ENCODE data around the gene GRWD1. TPM values are rescaled to one million over a fixed set of nuclear protein-coding genes. Genes with fewer than 3 reads are reported as not detected.
"Not testable (repeated sequence)": the region's sequence is repeated elsewhere in the genome, so short reads cannot be mapped to it uniquely, and the experiment has no call there.

GRWD1 gene
- total RNA-seq, 1 donor from 2014 or later: 17.5 TPM

DNA sequence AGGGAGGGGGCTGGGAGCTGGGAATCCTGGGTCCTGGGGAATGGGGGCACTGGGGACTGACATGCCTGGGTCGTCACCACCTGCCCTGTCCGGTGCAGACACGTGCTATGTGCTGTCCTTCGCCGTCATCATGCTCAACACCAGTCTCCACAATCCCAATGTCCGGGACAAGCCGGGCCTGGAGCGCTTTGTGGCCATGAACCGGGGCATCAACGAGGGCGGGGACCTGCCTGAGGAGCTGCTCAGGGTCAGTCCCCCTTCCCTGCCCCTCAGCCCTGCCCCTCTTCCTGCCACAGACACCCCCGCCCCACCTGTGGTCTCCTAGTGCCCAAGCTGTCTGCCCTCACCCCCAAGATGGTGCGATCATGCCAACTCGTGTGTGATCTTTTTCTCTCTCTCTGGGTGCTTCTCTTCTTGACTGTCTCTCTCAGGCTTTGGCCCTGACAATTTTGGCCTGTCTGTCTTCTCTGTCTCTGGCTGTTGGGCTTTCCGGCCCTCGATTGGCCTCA lies 28.4 kb downstream of the GRWD1 start:
- intact Hi-C loops (cut with DNase I): no loop called here
- DNase-seq (ENCODE audit: low spot score): no peak

DNA sequence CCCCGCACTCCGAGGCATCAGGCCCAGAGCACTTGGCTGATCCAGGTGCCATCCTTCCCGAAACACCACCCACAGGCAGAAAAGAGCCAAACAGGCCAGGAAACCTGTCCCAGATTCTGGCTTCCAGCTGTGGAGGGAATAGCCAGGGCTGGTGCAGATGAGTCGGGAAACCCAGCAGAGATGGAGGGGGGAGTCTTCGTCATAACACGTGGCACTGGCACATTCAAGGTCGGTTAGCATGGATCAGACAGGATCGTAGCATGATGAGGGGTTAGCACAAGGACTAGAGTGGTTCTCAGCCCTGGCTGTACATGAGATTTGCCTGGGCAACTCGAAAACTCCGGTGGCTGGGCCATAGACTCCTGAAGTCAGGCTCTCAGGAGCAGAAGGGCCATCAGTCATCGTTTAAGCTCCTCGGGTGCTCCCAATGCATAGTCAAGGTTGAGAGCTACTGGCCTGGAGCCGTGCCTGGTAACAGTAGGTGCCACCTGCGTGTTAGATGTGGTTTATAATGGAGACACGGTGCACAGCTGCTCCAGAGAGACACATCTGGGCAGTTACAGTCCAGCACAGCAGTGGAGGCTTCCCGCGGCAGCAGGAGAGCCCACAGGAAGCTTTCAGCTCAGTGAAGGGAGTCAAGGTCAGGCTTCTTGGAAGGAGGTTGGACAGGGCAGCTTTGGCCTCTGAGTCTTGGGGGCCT lies 29.7 kb downstream of the GRWD1 start:
- no peak for DNase-seq (ENCODE audit: low spot score)
- intact Hi-C loops (cut with DNase I): no loop called here

DNA sequence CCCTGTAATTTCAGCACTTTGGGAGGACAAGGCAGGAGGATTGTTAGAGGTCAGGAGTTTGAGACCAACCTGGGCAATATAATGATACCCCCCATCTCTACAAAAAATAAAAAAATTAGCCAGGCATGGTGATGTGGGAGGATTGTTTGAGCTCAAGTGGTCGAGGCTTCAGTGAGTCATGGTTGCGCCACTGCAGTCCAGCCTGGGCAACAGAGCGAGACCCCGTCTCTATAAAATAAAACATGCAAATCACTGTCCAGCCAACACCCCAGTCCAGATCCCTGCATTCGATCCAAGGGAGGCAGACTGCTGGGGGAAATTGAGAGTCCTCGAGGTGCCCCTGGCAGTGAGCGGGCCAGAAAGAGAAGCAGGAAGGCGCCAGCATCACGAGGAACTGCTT lies 30.4 kb downstream of the GRWD1 start:
- intact Hi-C loops (cut with DNase I): no loop called here
- DNase-seq (ENCODE audit: low spot score): no peak

DNA sequence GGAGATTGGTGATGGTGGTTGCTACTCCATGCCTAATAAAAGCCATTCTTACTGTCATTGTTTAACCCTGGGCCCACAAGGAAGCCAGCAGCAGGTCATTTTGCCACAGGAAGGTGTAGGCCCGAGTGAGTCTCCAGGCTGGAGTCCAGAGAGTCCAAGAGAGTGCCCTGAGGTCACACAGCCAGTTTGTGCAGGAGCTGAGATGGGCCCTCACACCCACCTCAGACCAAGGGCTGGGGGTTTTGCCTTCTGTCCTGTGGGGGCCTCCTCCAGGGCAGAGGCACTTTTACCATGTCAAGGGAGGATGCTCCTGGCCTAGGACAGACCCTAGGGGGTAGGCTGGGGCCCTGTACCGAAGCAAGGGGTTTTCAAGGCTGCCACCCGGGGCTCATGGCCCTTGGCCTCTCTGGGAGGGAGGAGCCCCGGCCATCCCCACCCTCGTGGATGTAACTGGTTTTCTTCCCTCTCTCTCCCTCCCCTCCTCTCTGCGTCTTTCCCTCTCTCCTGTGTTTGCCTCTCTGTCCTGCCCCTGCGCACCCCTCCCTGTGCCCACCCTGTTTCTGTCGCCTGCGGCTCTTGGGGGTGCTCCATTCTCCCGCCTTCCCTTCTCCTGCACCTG lies 31.4 kb downstream of the GRWD1 start:
- no peak for DNase-seq (ENCODE audit: low spot score)
- intact Hi-C loops (cut with DNase I): no loop called here

DNA sequence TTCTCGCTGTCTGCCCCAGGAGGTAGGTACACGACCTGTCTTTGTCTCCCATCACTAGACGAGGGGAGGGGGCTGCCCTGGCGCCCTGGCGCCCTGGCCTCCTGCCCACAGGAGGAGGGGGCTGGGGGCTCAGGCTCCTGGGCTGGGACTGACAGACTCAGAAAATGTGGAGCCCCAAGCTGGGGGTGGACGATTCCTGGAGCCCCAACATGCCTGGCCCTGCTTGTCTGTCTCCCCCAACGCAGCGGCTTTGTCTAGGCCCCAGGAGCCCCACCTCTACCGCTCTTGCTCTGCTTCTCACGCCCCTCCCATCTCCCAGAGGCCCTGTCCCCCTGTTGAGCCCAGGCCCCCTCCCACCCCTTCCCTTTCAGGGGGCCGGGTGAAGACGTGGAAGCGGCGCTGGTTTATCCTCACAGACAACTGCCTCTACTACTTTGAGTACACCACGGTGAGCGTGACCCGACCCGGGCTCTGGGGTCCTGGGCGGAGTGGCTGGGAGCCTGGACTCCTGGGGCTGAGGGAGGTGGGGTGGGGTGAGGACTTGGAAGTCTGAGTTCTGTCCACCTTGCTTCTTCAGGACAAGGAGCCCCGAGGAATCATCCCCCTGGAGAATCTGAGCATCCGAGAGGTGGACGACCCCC lies 32.0 kb downstream of the GRWD1 start:
- DNase-seq (ENCODE audit: low spot score): no peak
- intact Hi-C loops (cut with DNase I): no loop called here

DNA sequence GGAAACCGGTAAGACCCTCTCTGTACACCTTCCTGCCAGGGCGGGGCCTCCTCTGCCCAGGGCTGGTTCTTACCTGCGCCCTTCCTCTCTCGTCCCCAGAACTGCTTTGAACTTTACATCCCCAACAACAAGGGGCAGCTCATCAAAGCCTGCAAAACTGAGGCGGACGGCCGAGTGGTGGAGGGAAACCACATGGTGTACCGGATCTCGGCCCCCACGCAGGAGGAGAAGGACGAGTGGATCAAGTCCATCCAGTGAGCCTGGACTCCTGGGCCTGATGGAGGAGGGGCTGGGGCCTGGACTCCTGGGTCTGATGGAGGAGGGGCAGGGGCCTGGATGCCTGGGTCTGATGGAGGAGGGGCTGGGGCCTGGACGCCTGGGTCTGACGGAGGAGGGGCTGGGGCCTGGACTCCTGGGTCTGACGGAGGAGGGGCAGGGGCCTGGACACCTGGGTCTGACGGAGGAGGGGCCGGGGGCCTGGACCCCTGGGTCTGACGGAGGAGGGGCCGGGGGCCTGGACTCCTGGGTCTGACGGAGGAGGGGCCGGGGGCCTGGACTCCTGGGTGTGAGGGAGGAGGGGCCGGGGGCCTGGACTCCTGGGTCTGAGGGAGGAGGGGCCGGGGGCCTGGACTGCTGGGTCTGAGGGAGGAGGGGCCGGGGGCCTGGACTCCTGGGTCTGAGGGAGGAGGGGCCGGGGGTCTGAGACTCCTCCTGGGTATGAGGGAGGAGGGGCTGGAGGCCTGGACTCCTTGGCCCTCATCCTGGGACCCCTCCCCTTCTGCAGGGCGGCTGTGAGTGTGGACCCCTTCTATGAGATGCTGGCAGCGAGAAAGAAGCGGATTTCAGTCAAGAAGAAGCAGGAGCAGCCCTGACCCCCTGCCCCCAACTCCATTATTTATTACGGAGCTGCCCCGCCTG lies 32.8 kb downstream of the GRWD1 start:
- intact Hi-C loops (cut with DNase I): no loop called here

DNA sequence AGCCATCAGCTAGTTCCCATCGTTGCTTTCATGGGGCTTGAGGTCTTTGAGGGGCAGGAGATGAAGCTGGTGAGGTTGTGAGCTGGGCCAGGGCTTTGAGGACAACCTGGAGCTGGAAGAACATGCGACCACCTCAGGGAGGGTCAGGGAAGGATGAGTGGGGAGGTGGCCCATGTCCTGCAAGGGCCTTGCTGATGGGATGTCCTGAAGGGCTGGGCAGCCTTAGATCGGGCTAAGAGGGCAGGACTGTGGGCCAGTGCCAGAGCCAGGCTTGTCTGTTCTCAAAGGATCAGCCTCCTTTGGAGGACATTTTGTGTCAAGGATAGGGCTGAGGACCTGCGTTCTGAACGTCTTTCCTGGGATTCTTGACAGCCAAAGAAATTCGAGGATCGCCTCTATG lies 33.9 kb downstream of the GRWD1 start:
- intact Hi-C loops (cut with DNase I): no loop called here
- no peak for DNase-seq (ENCODE audit: low spot score)

More for the DNA sequence above, 32.8 kb downstream of the GRWD1 start:
- no peak for DNase-seq (ENCODE audit: low spot score)

DNA sequence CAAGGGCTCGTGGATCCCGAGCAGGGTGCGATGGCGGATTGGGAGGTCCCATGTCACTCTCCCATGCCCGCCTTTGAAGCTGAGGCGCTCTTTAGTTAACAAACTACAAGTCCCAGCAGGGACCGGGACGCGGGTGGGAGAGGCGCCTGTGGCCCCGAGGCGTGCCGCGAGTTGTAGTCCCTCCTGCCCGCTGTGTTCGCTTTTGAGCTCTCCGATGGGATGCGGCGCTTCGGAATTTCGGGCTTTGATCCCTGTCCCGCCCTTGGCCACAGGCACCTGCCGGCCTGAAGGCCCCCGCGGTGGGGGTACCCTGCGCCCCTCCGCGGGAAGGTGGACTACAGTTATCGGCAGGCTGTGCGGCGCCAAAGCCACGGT lies 34.4 kb downstream of the GRWD1 start:
- intact Hi-C loops (cut with DNase I): no loop called here
- DNase-seq (ENCODE audit: low spot score): peak; percentile 80

DNA sequence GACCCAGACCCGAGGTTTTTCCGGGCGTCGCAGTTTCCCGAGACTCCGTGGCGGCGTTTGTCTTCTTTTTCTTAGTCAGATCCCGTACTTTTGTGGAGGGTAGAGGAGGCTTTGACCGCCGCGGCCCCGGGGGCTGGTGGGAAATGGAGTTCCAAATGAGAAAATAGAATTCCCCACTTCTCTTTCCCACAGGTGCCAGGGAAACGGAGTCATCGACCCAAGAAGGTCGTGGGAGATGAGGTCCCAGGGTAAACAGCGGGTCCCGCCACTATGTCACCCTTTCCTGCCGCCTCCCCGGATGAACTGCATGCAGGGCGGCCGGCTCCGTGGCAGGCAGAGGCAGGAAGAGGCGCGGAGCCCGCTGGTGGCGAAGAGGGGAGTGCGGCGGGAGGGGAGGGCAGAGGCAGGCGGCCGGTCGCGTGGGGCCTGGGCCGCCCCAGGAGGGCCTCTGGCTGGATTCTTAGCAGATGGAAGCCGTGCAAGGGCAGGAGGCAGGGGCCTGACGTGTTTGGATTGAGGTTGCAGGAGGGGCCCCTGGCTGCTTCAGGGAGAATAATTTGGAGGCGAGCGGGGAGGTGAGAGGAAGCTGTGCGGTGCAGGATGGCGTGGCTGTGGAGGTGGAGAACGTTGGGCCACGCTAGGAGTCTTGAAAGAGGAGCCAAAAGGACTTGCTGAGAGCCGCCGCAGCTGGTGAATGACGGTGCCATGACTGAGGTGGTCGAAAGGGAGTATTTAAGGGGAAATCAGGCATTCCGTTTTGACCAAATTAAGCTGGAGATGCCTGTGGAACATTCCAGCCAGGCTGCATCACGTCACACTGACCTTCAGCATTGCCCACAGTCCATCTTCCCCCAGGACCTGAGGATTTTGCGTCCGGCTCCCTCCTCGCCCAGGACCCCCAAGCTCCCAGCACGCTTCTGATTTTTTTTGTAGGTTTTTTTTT lies 35.0 kb downstream of the GRWD1 start:
- intact Hi-C loops (cut with DNase I): no loop called here

DNA sequence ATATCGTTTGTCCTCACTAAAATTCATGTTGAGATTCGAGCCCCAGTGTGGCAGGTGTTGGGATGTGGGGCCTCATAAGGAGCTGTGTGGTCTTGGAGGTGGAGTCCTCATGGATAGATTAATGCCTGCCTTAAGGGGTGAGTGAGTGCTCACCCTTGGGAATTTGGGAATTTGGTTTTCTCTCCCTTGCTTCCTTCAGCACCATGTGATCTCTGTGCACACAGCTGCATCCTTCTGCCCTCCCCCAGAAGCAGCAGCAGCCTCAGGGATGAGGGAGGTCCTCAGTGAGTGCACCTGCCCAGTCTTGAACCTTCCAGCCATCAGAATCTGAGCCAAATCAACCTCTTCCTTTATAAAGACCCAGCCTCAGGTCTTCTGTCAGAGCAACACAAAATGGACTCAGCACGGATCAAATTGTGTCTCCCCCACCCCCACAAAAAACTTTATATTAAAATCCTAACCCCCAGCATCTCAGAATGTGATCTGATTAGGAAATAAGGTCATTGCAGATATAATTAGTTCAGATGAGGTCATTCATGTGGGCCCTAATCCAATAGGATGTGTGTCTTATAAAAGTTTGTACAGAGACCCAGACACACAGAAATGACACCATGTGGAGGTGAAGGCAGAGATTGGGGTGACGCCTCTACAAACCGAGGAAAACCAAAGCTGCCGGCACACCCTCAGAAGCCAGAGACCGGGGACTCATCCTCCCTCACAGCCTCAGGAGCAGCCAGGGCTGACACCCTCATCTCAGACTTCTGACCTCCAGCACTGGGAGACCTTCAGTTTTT lies 36.3 kb downstream of the GRWD1 start:
- intact Hi-C loops (cut with DNase I): no loop called here
- no peak for DNase-seq (ENCODE audit: low spot score)

More for the DNA sequence above, 35.0 kb downstream of the GRWD1 start:
- DNase-seq (ENCODE audit: low spot score): no peak

DNA sequence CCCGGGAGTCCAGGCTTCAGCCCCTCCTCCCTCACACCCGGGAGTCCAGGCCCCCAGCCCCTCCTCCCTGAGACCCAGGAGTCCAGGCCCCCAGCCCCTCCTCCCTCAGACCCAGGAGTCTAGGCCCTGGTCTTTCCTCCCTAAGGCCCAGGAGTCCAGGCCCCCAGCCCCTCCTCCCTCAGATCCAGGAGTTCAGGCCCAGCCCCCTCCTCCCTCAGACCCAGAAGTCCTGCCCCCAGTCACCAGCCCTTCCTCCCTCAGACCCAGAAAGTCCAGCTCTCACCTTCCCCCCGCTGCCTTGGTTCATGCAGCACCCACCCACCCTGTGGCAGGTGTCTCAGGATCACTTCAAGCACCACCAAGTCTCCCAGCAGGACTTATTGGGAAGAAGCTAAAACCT lies 37.5 kb downstream of the GRWD1 start:
- DNase-seq (ENCODE audit: low spot score): no peak
- intact Hi-C loops (cut with DNase I): no loop called here

DNA sequence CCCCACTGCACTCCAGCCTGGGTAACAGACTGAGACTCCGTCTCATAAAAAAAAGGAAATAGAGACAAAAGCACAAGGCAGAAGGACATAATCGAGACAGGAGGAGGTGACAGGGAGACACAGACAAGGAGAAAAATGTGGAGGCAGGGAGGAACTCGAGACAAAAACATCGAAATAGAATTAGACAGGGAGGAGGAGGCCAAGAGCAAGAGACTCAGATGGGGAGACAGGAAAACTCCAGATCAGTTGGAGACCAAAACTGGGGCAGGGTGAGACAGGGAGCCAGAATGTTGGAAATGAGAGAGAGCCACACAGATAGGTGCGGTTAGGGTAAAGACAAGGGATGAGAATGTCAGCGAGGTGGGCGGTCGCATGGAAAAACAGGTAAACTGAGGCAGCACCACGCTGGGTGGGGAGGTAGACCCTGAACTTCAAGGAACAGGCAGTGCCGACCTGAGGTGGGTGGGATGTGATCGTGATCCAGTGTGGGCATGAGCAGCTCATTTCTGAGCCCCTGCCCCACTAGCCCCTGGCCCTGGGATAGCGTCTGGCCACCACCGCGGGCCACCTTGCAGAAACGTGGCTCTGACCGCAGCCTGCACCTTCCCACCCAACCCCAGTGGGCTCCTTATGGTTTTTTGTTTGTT lies 38.6 kb downstream of the GRWD1 start:
- intact Hi-C loops (cut with DNase I): no loop called here
- no peak for DNase-seq (ENCODE audit: low spot score)

DNA sequence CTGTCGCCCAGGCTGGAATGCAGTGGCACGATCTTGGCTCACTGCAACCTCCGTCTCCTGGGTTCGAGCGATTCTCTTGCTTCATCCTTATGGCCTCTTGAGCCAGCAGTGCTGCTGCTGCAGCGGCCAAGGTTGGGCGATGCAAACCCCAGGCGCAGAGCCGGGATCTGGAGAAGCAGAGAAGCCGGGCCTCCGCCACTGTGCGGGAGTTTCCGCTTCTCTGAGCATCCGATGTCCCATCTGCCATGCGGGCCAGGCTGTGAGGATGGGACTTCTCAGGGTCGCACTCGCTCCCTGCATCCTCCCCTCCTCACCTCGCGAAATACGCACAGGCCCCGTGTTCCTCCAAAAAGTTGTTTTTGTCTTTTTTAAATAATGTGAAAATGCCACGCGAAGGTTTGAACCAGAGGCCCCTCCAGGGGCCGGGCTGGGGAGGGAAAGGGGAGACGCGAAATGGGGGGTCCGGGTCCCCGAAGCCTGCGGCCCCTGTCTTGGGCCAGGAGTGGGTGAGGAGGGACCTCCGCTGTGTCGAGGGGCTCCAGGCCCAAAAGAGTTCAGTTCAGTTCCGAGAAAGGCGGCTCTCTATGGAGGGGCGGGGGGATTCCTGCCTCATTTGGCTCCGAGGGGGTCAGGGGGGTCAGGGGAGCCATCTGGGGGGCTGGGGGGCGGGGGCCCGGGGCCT lies 39.3 kb downstream of the GRWD1 start:
- intact Hi-C loops (cut with DNase I): no loop called here
- DNase-seq (ENCODE audit: low spot score): no peak

DNA sequence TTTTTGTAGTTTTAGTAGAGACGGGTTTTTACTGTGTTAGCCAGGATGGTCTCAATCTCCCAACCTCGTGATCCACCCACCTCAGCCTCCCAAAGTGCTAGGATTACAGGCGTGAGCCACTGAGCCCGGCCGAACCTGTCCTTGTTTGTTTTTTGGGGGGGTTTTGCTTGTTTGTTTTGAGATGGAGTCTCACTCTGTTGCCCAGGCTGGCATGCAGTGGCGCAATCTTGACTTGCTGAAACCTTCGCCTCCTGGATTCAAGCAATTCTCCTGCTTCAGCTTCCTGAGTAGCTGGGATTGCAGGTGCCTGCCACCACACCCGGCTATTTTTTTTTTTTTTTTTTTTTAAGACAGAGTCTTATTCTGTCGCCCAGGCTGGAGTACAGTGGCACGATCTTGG lies 40.9 kb downstream of the GRWD1 start:
- intact Hi-C loops (cut with DNase I); DNase-seq (ENCODE audit: low spot score): not testable (repeated sequence)

DNA sequence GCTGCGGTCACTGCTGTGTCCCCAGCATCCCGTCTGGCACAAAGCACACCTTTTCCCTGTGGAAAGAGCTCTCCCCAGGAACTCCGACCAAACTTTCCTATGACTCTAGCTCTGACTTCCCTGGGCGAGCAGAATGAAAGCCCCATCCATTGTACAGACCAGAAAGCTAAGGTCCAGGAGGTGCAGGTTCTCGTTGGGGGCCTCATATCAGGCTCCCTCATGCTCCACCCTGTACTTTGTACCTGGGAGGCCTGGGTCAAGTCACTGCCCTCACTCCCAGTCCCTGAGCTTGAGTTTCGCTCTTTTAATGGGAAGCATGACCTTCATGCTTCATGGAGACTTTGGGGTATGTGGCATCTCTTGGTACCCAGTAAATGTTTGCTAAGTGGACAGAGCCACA lies 41.8 kb downstream of the GRWD1 start:
- intact Hi-C loops (cut with DNase I): no loop called here
- DNase-seq (ENCODE audit: low spot score): no peak

DNA sequence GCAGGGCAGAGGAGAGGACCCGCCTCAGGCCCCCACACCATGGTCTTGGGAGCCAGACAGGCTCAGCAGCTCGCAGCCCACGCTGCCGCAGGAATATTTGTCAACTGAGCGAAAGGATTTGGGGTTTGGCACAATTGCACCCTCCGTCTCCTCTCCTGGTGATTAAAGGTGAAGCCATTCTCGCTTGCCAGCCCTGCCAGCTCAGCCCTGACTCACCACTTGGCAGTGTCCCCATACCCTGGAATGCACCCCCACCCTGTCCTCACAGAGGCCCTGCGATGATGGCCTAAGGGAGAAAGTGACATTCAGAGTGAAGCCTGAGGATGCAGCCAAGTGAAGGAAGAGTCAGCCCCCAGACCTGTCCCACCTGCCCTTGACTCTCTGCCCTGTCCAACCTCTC lies 42.2 kb downstream of the GRWD1 start:
- DNase-seq (ENCODE audit: low spot score): peak; percentile 85

DNA sequence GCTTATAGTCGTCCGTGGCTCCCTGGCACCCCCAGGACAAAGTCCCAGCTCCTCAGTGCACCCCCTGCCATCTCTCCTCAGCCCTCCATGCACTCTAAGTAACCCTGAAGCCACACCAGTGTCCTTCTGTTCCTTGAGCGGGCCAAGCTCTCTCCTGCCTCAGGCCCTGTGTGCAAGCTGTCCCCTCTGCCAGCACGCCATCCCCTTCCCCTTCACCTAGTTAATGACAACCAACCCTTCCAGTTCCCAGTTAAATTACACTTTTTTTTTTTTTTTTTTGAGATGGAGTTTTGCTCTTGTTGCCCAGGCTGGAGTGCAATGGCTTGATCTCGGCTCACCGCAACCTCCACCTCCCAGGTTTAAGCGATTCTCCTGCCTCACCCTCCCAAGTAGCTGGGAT lies 42.7 kb downstream of the GRWD1 start:
- DNase-seq (ENCODE audit: low spot score): not testable (repeated sequence)

More for the DNA sequence above, 42.2 kb downstream of the GRWD1 start:
- intact Hi-C loops (cut with DNase I): loop anchor here (2.0 kb wide), 1 partner anchor 97 kb away; no protein-coding TSS in a partner anchor

More for the DNA sequence above, 42.7 kb downstream of the GRWD1 start:
- intact Hi-C loops (cut with DNase I): loop anchor here (2.0 kb wide), 1 partner anchor 96 kb away; no protein-coding TSS in a partner anchor

Data from cardiac septum (tissue), 1 donor.